GM18861 (cell line): Measurements from ENCODE around the gene CRY1.
"Not testable (repeated sequence)": the region's sequence is repeated elsewhere in the genome, so short reads cannot be mapped to it uniquely, and the experiment has no call there.

Experiments
- ATAC-seq: cut with Tn5 transposase; IDR thresholded peaks from one replicate; pipeline ENCODE4 v1.9.1; 2021; ENCODE audit not compliant: unreplicated experiment

CRY1 gene

GRCh38 chr12:107108995-107109508 lies 15.7 kb upstream of the CRY1 start:
- no peak for ATAC-seq

GRCh38 chr12:107108366-107108765 lies 15.0 kb upstream of the CRY1 start:
- not testable (repeated sequence) for ATAC-seq

GRCh38 chr12:107107381-107107780 lies 14.0 kb upstream of the CRY1 start:
- no peak for ATAC-seq

- ATAC-seq: no peak
Observed at GRCh38 chr12:107106241-107107025, 13.1 kb upstream of the CRY1 start.

- ATAC-seq: no peak
Observed at GRCh38 chr12:107105410-107105703, 12.0 kb upstream of the CRY1 start.

GRCh38 chr12:107103516-107103915 lies 10.2 kb upstream of the CRY1 start:
- ATAC-seq: no peak

GRCh38 chr12:107103097-107103496 lies 9.7 kb upstream of the CRY1 start:
- ATAC-seq: no peak

- ATAC-seq: no peak
Observed at GRCh38 chr12:107102294-107102693, 8.9 kb upstream of the CRY1 start.

- no peak for ATAC-seq
Observed at GRCh38 chr12:107101651-107102050, 8.3 kb upstream of the CRY1 start.

GRCh38 chr12:107099917-107100316 lies 6.6 kb upstream of the CRY1 start:
- no peak for ATAC-seq

- ATAC-seq: no peak
Observed at GRCh38 chr12:107096571-107096970, 3.2 kb upstream of the CRY1 start.

GRCh38 chr12:107094183-107094448 lies 767 bp upstream of the CRY1 start:
- ATAC-seq: no peak

- ATAC-seq: no peak
Observed at GRCh38 chr12:107092669-107093416, 506 bp downstream of the CRY1 start.

GRCh38 chr12:107091989-107092641 lies 1.2 kb downstream of the CRY1 start:
- no peak for ATAC-seq

- no peak for ATAC-seq
Observed at GRCh38 chr12:107091381-107091780, 2.0 kb downstream of the CRY1 start.

GRCh38 chr12:107090711-107091110 lies 2.6 kb downstream of the CRY1 start:
- no peak for ATAC-seq

GRCh38 chr12:107088912-107089311 lies 4.4 kb downstream of the CRY1 start:
- ATAC-seq: no peak

- no peak for ATAC-seq
Observed at GRCh38 chr12:107086314-107086713, 7.0 kb downstream of the CRY1 start.

- no peak for ATAC-seq
Observed at GRCh38 chr12:107081778-107082177, 11.6 kb downstream of the CRY1 start.

- ATAC-seq: no peak
Observed at GRCh38 chr12:107080299-107080698, 13.1 kb downstream of the CRY1 start.

- ATAC-seq: no peak
Observed at GRCh38 chr12:107079172-107080011, 14.0 kb downstream of the CRY1 start.
